Chondrocyte (in vitro differentiated cells): ENCODE data around the gene BRF1. TPM values are rescaled to one million over a fixed set of nuclear protein-coding genes. Genes with fewer than 3 reads are reported as not detected.

Experiments used
- DNase-seq: peaks from one replicate; pipeline ENCODE4 v3.0.0; 2021; ENCODE audit warnings: mixed read lengths, low spot score
- H3K27ac Mint-ChIP-seq: one replicate; pipeline ENCODE4 v1.8.0; 2021; ENCODE audit warnings: mild to moderate bottlenecking, moderate library complexity, mixed read lengths; ENCODE audit not compliant: unreplicated experiment
- H3K27me3 Mint-ChIP-seq: 2 replicates; pipeline ENCODE4 v1.8.0; 2021; ENCODE audit warnings: low read depth, mixed read lengths
- H3K36me3 Mint-ChIP-seq: 2 replicates; pipeline ENCODE4 v1.8.0; 2021; ENCODE audit warnings: low read depth, mixed read lengths
- H3K4me1 Mint-ChIP-seq: 2 replicates; pipeline ENCODE4 v1.8.0; 2021; ENCODE audit warnings: low read depth, mild to moderate bottlenecking, mixed read lengths
- H3K4me3 Mint-ChIP-seq: one replicate; pipeline ENCODE4 v1.8.0; 2021; ENCODE audit warnings: mild to moderate bottlenecking, moderate library complexity, mixed read lengths; ENCODE audit not compliant: unreplicated experiment
- H3K9me3 Mint-ChIP-seq: 2 replicates; pipeline ENCODE4 v1.8.0; 2021; ENCODE audit warnings: low read depth, mixed read lengths
- total RNA-seq: library from RNA; stranded (reverse); gene quantifications from 3 replicates; pipeline ENCODE4 v1.2.1, GENCODE V29; 2021
- TF ChIP-seq, protein P1 (sequence below): fragments of 200-600 bp; sonication (generic); IDR thresholded peaks from 2 replicates; pipeline ENCODE4 v1.5.0; 2021; ENCODE audit warnings: antibody characterized with exemption, mild to moderate bottlenecking, moderate library complexity

The BRF1 gene
- total RNA-seq, 1 donor from 2014 or later: 26.1 TPM

DNA sequence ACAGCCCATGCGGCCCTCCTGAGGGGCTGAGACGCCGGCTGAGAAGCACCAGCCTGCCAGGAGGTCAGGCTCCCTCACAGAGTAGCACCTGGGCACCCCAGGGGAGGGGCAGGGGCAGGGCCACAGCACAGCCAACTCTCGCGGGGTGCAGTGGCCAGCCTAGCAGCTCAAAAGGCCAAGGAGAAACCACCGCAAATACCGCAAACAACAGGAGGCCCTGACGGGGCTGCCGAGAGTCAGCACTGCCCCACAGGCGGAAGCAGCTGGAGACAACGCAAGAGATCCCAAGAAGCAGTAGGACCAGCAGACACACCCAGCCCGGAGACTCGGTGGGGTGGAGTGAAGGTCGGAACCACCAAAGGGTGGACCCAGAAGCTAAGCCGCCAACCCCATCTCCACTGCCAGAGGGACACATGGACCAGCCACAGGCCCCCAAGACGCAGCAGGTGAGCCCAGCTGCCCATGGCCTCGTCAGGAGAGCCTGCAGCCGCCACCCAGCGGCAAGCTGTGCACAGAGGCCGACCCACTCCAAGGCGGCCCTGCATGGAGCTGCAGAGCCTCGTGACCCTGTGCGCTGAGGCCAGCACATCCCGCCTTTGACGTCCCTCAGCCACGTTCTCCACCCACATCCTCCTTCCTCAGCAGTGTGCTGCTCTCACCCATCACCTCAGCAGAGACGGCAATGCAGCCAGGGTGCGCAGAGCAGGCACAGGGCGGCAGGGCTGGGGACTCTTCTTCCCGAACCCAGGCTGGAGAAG, 84.1 kb downstream of the BRF1 start:
- no peak for DNase-seq
- TF ChIP-seq, protein P1, sequence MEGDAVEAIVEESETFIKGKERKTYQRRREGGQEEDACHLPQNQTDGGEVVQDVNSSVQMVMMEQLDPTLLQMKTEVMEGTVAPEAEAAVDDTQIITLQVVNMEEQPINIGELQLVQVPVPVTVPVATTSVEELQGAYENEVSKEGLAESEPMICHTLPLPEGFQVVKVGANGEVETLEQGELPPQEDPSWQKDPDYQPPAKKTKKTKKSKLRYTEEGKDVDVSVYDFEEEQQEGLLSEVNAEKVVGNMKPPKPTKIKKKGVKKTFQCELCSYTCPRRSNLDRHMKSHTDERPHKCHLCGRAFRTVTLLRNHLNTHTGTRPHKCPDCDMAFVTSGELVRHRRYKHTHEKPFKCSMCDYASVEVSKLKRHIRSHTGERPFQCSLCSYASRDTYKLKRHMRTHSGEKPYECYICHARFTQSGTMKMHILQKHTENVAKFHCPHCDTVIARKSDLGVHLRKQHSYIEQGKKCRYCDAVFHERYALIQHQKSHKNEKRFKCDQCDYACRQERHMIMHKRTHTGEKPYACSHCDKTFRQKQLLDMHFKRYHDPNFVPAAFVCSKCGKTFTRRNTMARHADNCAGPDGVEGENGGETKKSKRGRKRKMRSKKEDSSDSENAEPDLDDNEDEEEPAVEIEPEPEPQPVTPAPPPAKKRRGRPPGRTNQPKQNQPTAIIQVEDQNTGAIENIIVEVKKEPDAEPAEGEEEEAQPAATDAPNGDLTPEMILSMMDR: no peak
- H3K36me3 Mint-ChIP-seq: peaks cover 9% of the 10 kb centered on the region
- no peaks in the 10 kb centered on the region for H3K4me1 Mint-ChIP-seq
- H3K4me3 Mint-ChIP-seq: no peak overlapping the region
- no peak overlapping the region for H3K27ac Mint-ChIP-seq
- no peaks in the 10 kb centered on the region for H3K9me3 Mint-ChIP-seq
- no peaks in the 10 kb centered on the region for H3K27me3 Mint-ChIP-seq

DNA sequence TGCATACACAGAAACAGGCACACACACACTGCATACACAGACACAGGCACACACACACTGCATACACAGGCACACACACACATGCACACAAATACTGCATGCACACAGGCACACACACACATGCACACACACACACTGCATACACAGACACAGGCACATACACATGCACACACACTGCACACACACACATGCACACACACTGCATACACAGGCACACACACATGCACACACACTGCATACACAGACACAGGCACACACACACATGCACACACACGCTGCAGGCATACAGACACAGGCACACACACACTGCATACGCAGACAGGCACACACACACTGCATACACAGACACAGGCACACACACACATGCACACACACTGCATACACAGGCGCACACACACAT, 85.2 kb downstream of the BRF1 start:
- no peaks in the 10 kb centered on the region for H3K27me3 Mint-ChIP-seq
- TF ChIP-seq, protein P1: no peak
- H3K4me1 Mint-ChIP-seq: no peaks in the 10 kb centered on the region
- H3K4me3 Mint-ChIP-seq: no peak overlapping the region
- H3K9me3 Mint-ChIP-seq: no peaks in the 10 kb centered on the region
- H3K27ac Mint-ChIP-seq: no peak overlapping the region
- H3K36me3 Mint-ChIP-seq: peaks cover 9% of the 10 kb centered on the region
- no peak for DNase-seq

DNA sequence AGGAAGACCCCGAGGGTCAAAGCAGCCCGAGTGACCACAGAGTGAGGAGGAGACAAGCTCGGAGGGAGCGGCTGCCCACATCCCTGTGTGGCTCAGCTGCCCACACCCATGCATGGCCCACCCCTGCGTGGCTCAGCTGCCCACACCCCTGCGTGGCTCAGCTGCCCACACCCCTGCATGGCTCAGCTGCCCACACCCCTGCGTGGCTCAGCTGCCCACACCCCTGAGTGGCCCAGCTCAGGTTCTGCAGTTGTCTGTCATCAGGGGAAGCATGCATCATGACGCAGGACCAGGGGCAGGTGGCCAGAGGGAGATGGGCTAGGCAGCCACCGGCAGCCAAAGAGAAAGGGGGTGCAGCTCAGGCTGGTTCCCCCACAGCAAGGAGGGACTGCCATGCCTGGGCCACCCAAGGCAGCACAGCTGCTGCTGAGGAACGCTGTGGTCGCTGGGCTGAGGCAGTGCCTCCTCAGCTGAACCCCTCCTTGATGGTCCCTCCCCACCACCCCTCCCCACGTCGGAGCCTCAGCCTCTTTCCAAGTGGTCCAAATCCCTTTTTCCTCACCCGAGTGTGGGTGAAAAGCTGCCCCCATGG, 86.4 kb downstream of the BRF1 start:
- no peak for DNase-seq
- Mint-ChIP-seq H3K9me3 (no peaks in the 10 kb centered on the region), H3K27me3 (no peaks in the 10 kb centered on the region), H3K36me3 (peaks cover 8% of the 10 kb centered on the region), H3K27ac (no peak overlapping the region), H3K4me3 (no peak overlapping the region), H3K4me1 (no peaks in the 10 kb centered on the region)
- TF ChIP-seq, protein P1: no peak

DNA sequence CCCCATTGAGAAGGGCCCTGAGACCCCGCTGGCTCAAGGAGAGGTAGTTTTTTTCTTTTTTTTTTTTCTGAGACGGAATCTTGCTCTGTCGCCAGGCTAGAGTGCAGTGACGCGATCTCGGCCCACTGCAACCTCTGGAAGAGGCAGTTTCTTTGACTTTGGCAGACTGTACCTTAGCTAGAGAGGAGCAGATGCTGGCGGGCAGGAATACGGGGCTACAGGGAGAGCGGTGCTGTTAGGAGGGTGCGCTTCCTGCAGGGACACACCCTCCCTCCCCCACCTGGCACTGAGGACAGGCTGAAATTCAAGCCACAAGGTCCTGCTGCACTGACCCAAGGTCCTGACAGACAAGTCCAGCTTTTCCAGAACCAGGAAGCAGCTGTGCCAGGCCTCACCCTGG, 87.4 kb downstream of the BRF1 start:
- H3K4me1 Mint-ChIP-seq: no peaks in the 10 kb centered on the region
- H3K27me3 Mint-ChIP-seq: no peaks in the 10 kb centered on the region
- TF ChIP-seq, protein P1: no peak
- peaks cover 6% of the 10 kb centered on the region for H3K36me3 Mint-ChIP-seq
- H3K9me3 Mint-ChIP-seq: no peaks in the 10 kb centered on the region
- no peak for DNase-seq
- no peak overlapping the region for H3K4me3 Mint-ChIP-seq
- H3K27ac Mint-ChIP-seq: no peak overlapping the region

DNA sequence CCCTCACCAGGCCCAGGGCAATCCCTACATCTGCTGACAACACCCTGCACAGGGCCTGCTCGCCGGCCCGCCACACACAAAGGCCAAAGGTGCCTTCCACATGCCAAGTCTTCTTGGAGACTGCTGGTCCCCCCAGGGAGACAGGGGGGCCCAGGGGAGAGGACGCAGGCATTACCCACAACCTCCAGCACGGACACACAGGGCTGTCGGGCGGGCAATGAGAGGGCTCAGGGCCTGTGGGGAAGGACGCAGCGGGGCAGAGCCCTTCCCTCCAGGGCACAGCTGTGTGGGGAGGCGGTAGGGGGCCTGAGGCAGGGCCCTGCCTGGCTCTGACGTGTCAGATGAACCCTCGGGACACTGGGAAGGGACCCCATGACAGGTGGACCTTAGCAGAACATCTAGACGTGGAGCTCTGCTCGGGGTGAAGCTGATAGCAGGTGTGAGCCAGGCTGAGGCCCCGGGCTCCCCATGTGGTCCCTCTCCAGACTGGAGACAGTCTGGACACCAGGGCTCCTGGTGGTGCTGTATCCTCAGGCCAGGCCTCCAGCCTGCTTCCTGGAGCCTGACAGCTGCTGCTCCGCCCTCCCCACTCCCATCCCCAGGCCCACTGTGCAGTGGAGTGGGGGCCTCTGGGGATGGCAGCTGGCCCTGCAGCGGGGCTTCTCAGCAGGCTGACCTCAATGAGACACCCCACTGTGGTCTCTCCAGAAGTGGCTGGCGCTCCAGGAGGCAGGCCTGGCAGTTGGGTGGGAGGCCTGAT, 88.1 kb downstream of the BRF1 start:
- Mint-ChIP-seq H3K27me3 (no peaks in the 10 kb centered on the region), H3K4me3 (no peak overlapping the region), H3K36me3 (peaks cover 5% of the 10 kb centered on the region), H3K9me3 (no peaks in the 10 kb centered on the region), H3K27ac (no peak overlapping the region), H3K4me1 (no peaks in the 10 kb centered on the region)
- DNase-seq: no peak
- TF ChIP-seq, protein P1: no peak
